ENCODE results near the gene SCARB1. TPM values are rescaled to one million over a fixed set of nuclear protein-coding genes. Genes with fewer than 3 reads are reported as not detected.

Gene SCARB1
- total RNA-seq, 1 experiment from 2014 or later, result 119 TPM

GRCh38 chr12:124747426-124748161, 116.1 kb downstream of the SCARB1 start:
- in situ Hi-C loops (cut with HindIII; ENCODE audit: low pct_unique_long_range_greater_than_20kb, low sequenced_read_pairs), result no loop called here

DNA sequence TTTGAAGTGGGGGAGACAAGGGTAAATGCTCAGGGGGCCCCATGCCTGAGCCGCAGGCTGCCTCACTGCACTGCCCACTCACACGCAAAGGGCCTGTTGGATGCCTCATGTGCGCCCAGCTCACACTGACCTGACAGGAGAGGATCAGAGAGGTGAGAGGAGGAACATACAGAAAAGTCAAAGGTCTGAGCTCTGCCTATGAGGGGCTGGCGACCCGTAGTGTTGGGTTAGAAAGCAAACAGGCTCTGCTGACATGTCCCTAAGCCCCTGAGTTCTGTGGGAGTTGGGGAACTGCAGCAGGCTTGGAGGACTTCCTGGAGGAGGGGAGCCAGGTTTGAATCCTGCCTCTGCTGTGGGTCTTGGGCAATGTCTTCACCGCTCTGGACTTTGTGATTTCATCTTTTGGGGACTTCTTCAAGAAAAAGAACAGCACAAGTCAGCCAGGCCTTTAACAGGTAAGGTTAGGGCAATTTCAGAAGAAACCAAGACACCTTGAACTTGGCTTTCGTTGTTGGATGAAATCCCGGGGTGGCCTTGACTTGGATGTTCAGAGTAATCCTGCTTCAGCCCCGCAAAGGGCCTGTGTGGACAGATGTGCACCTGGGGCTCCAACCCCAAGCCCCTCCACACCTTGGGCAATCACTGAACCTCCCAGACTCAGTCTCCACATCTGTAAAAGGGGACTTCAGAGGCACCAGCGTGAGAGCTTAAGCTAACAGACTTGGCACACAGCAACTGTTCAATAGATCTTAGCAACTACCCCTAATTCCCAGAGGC, 116.8 kb downstream of the SCARB1 start:
- DNase-seq (ENCODE audit: low read depth), result peak; percentile 59
- in situ Hi-C loops (cut with HindIII; ENCODE audit: low pct_unique_long_range_greater_than_20kb, low sequenced_read_pairs), result no loop called here

More at GRCh38 chr12:124747426-124748161, 116.1 kb downstream of the SCARB1 start:
- peak; percentile 99 for DNase-seq (ENCODE audit: low read depth)

- in situ Hi-C loops (cut with HindIII; ENCODE audit: low pct_unique_long_range_greater_than_20kb, low sequenced_read_pairs), result no loop called here
- peak; percentile 98 for DNase-seq (ENCODE audit: low read depth)
Observed at GRCh38 chr12:124745891-124746570, 117.6 kb downstream of the SCARB1 start.

GRCh38 chr12:124745465-124745890, 118.2 kb downstream of the SCARB1 start:
- no peak for DNase-seq (ENCODE audit: low read depth)
- in situ Hi-C loops (cut with HindIII; ENCODE audit: low pct_unique_long_range_greater_than_20kb, low sequenced_read_pairs), result no loop called here

DNA sequence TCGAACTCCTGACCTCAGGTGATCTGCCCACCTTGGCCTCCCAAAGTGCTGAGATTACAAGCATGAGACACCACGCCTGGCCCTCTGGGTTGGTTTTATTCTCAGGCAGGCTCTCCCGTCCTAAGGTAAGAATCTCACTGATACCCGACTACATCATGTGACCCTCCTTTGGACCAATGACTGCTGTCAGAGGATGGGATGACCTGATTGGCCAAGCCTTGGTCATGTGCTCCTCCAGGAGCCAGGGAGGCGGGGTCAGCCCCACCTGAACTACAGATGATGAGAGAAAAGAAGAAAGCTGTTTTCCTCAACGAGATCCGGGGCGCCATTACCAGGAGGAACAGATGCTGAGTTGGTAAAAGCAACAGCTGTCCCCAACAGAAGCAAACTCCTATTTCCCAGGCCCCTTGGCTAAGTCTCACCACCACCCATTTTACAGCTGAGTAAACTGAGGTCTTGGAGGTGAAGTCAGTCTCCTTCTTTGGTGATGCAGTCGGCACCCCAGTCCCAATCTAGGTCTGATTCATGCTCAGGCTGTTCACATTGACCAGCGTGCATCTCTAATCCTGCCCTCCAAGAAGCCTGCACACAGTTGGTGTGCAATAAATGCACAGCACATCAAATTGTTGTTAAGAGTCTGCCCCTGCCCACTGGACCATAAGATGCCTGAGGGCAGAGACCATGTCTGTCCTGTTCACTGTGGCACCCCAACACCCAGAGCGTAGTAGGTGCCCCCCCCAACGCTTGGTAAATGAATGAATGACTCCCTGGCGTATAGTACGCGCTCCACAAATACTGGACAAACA, 118.8 kb downstream of the SCARB1 start:
- in situ Hi-C loops (cut with HindIII; ENCODE audit: low pct_unique_long_range_greater_than_20kb, low sequenced_read_pairs), result no loop called here
- no peak for DNase-seq (ENCODE audit: low read depth)

- in situ Hi-C loops (cut with HindIII; ENCODE audit: low pct_unique_long_range_greater_than_20kb, low sequenced_read_pairs), result no loop called here
- DNase-seq (ENCODE audit: low read depth), result no peak
Observed at GRCh38 chr12:124744273-124744640, 119.4 kb downstream of the SCARB1 start.

GRCh38 chr12:124743479-124744272, 120.0 kb downstream of the SCARB1 start:
- in situ Hi-C loops (cut with HindIII; ENCODE audit: low pct_unique_long_range_greater_than_20kb, low sequenced_read_pairs), result no loop called here
- peak; percentile 65 for DNase-seq (ENCODE audit: low read depth)

DNA sequence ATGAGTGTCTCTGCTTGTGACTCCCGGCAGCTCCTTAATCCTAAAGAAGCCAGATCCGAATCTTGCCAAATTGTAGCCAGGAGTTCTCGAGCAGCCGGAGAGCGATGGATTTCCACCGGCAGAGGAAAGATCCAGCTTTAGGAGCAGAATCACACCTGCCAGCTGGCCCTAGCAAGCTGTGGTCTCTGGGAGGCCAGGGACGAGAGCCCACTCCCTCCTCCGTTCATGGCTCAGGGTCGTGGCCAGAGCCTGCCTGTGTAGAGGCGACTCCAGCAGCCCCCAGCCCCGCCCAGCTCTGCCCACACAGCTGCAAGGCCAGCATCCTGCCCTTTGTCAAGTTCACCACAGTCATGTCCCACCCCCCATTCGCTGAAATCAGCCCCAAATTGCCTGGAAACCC, 121.0 kb downstream of the SCARB1 start:
- in situ Hi-C loops (cut with HindIII; ENCODE audit: low pct_unique_long_range_greater_than_20kb, low sequenced_read_pairs), result no loop called here
- DNase-seq (ENCODE audit: low read depth), result no peak

- in situ Hi-C loops (cut with HindIII; ENCODE audit: low pct_unique_long_range_greater_than_20kb, low sequenced_read_pairs), result no loop called here
- no peak for DNase-seq (ENCODE audit: low read depth)
Observed at GRCh38 chr12:124742111-124742510, 121.6 kb downstream of the SCARB1 start.

DNA sequence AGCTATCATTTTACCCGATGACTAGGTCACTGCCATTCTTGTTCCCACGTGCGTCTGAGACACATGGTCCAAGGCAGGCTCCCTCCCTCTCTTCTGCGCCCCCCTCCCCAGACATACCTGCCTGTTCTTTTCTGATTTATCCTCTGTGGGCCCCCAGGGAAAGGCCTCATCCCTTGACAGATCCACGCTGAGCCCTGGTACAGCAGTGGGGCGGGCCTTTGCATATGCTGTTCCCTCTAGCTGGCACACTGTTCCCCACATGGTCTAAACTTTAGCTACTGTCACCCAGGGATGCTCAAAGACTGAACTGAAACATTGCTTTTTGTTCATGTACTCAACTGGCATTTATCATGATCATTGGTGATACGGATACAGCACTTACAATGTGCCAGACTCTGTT, 122.5 kb downstream of the SCARB1 start:
- in situ Hi-C loops (cut with HindIII; ENCODE audit: low pct_unique_long_range_greater_than_20kb, low sequenced_read_pairs), result no loop called here

DNA sequence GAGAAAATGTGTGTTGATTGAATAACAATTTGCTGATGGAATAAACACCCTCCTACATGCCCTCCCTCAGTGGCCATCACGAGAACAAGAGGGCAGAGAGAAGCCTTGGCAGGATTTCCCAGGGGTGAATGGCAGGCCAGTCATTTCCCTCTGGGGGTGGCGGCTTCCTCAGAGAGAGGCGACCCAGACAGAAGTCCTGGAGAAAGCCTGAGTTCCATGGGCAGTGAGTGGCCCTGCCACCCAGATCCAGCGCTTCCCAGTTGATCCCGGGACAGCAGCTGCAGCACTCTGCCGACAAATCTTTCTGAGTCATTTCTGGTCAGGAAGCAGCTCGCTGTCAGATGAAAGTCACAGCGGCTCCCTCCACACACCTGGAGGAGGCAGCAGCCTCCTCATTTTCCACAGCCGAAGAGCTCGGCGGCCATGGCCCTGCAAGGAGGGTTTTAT, 123.0 kb downstream of the SCARB1 start:
- in situ Hi-C loops (cut with HindIII; ENCODE audit: low pct_unique_long_range_greater_than_20kb, low sequenced_read_pairs), result no loop called here
- DNase-seq (ENCODE audit: low read depth), result peak; percentile 82

More for the DNA sequence above, 122.5 kb downstream of the SCARB1 start:
- DNase-seq (ENCODE audit: low read depth), result no peak

DNA sequence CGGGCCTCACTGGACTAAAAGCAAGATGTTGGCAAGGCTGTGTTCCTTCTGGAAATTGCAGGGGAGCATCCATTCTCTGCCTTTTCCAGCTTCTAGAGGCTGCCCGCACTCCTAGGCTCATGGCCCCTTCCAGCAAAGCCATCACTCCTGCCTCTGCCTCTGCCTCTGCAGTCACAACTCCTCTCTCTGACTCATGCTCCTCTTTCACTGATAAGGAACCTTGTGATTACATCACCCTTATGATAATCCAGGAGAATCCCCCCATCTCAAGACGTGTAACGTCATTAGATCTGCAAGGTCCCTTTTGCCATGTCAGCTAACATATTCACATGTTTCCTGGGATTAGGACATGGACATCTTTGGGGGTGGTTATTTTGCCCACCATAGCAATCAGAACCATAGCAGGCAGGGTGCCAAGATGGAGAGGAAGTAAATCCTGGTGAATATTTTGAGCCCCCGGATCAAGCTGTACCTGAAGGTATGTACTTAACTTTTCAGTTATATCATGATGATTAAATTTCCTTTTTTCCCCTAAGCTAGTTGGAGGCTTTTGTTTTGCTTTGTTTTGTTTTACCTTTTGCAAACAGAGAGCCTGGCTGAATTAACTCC, 123.6 kb downstream of the SCARB1 start:
- DNase-seq (ENCODE audit: low read depth), result no peak
- in situ Hi-C loops (cut with HindIII; ENCODE audit: low pct_unique_long_range_greater_than_20kb, low sequenced_read_pairs), result no loop called here

GRCh38 chr12:124738636-124739467, 124.8 kb downstream of the SCARB1 start:
- in situ Hi-C loops (cut with HindIII; ENCODE audit: low pct_unique_long_range_greater_than_20kb, low sequenced_read_pairs), result no loop called here
- no peak for DNase-seq (ENCODE audit: low read depth)

- in situ Hi-C loops (cut with HindIII; ENCODE audit: low pct_unique_long_range_greater_than_20kb, low sequenced_read_pairs), result no loop called here
- DNase-seq (ENCODE audit: low read depth), result no peak
Observed at GRCh38 chr12:124737772-124738635, 125.7 kb downstream of the SCARB1 start.

GRCh38 chr12:124737040-124737419, 126.6 kb downstream of the SCARB1 start:
- in situ Hi-C loops (cut with HindIII; ENCODE audit: low pct_unique_long_range_greater_than_20kb, low sequenced_read_pairs), result no loop called here

More at GRCh38 chr12:124737040-124737419, 126.6 kb downstream of the SCARB1 start:
- DNase-seq (ENCODE audit: low read depth), result no peak
